H9 (cell line): ENCODE data around the gene IL1R2. TPM values are rescaled to one million over a fixed set of nuclear protein-coding genes. Genes with fewer than 3 reads are reported as not detected.
A peak's percentile ranks its signal among the peaks of the same experiment; 100 is the strongest.

ENCODE experiments used
- DNase-seq: peaks from one replicate; pipeline ENCODE4 v3.0.0-alpha.2; 2017
- H2AFZ ChIP-seq: one replicate; pipeline ENCODE4 v1.6.1; 2013; ENCODE audit warnings: mild to moderate bottlenecking, low read length, control low read depth, moderate library complexity
- H2AK5ac ChIP-seq: 2 replicates; pipeline ENCODE4 v1.6.1; 2013; ENCODE audit warnings: low read length, control low read depth, mixed read lengths; ENCODE audit not compliant: insufficient read length
- H2BK120ac ChIP-seq: one replicate; pipeline ENCODE4 v1.6.1; 2013; ENCODE audit warnings: low read depth, mild to moderate bottlenecking, low read length, control low read depth, inconsistent platforms; ENCODE audit not compliant: poor library complexity, severe bottlenecking
- H2BK12ac ChIP-seq: 2 replicates; pipeline ENCODE4 v1.6.1; 2013; ENCODE audit warnings: low read length, control low read depth, mixed read lengths, low read depth; ENCODE audit not compliant: insufficient read length
- H2BK15ac ChIP-seq: 2 replicates; pipeline ENCODE4 v1.6.1; 2013; ENCODE audit warnings: low read depth, low read length, control low read depth
- H2BK20ac ChIP-seq: one replicate; pipeline ENCODE4 v1.6.1; 2013; ENCODE audit warnings: low read depth, mild to moderate bottlenecking, low read length, control low read depth, inconsistent platforms; ENCODE audit not compliant: poor library complexity, severe bottlenecking
- H2BK5ac ChIP-seq: 2 replicates; pipeline ENCODE4 v1.6.1; 2013; ENCODE audit warnings: low read length, control low read depth, mixed read lengths; ENCODE audit not compliant: insufficient read length
- H3K14ac ChIP-seq: 2 replicates; pipeline ENCODE4 v1.6.1; 2013; ENCODE audit warnings: low read length, control low read depth; ENCODE audit not compliant: insufficient read depth
- H3K18ac ChIP-seq: 2 replicates; pipeline ENCODE4 v1.6.1; 2013; ENCODE audit warnings: low read depth, mild to moderate bottlenecking, mixed read lengths, low read length, control low read depth; ENCODE audit not compliant: insufficient read length
- H3K23ac ChIP-seq: 2 replicates; pipeline ENCODE4 v1.6.1; 2013; ENCODE audit warnings: low read length, control low read depth, mixed read lengths, low read depth; ENCODE audit not compliant: insufficient read length
- H3K23me2 ChIP-seq: 2 replicates; pipeline ENCODE4 v1.6.1; 2013; ENCODE audit warnings: low read depth, mild to moderate bottlenecking, mixed read lengths, low read length, control low read depth; ENCODE audit not compliant: insufficient read length, poor library complexity, severe bottlenecking
- H3K27ac ChIP-seq: 2 replicates; pipeline ENCODE4 v1.5.1; 2013; ENCODE audit warnings: low read length, control low read depth, mixed read lengths, low read depth; ENCODE audit not compliant: insufficient read length
- H3K27me3 ChIP-seq: 2 replicates; pipeline ENCODE4 v1.6.1; 2013; ENCODE audit warnings: low read length, control low read depth, inconsistent platforms; ENCODE audit not compliant: insufficient read depth
- H3K4ac ChIP-seq: 2 replicates; pipeline ENCODE4 v1.6.1; 2013; ENCODE audit warnings: low read depth, mild to moderate bottlenecking, control low read depth, inconsistent platforms, low read length, moderate library complexity
- H3K4me1 ChIP-seq: 2 replicates; pipeline ENCODE4 v1.6.1; 2013; ENCODE audit warnings: low read length, control low read depth, inconsistent platforms; ENCODE audit not compliant: insufficient read depth
- H3K4me2 ChIP-seq: 2 replicates; pipeline ENCODE4 v1.6.1; 2013; ENCODE audit warnings: low read length, control low read depth, mixed read lengths; ENCODE audit not compliant: insufficient read length, insufficient read depth
- H3K56ac ChIP-seq: 2 replicates; pipeline ENCODE4 v1.6.1; 2013; ENCODE audit warnings: low read depth, mild to moderate bottlenecking, mixed read lengths, low read length, control low read depth; ENCODE audit not compliant: insufficient read length
- H3K79me1 ChIP-seq: 2 replicates; pipeline ENCODE4 v1.6.1; 2013; ENCODE audit warnings: low read depth, mild to moderate bottlenecking, moderate library complexity, low read length, control low read depth, inconsistent platforms; ENCODE audit not compliant: insufficient read depth, poor library complexity, severe bottlenecking
- H3K79me2 ChIP-seq: 2 replicates; pipeline ENCODE4 v1.6.1; 2013; ENCODE audit warnings: low read length, control low read depth, inconsistent platforms; ENCODE audit not compliant: insufficient read depth
- H3K9ac ChIP-seq: 2 replicates; pipeline ENCODE4 v1.6.1; 2013; ENCODE audit warnings: low read length, control low read depth, mixed read lengths; ENCODE audit not compliant: insufficient read length; ENCODE audit errors: extremely low read depth
- H3K9me3 ChIP-seq: one replicate; pipeline ENCODE4 v1.6.1; 2013; ENCODE audit warnings: low read depth, low read length, inconsistent platforms; ENCODE audit not compliant: control insufficient read depth
- H3T11ph ChIP-seq: one replicate; pipeline ENCODE4 v1.6.1; 2013; ENCODE audit warnings: mild to moderate bottlenecking, low read length, control low read depth, inconsistent platforms
- H4K20me1 ChIP-seq: one replicate; pipeline ENCODE4 v1.6.1; 2013; ENCODE audit not compliant: control insufficient read depth, insufficient read length, insufficient read depth
- H4K5ac ChIP-seq: 2 replicates; pipeline ENCODE4 v1.6.1; 2013; ENCODE audit warnings: low read depth, mild to moderate bottlenecking, mixed read lengths, low read length, control low read depth; ENCODE audit not compliant: insufficient read length
- H4K8ac ChIP-seq: replicated peaks from 2 replicates; pipeline ENCODE4 v1.6.1; 2013; ENCODE audit warnings: low read length, control low read depth, mixed read lengths, low read depth; ENCODE audit not compliant: insufficient read length
- H4K91ac ChIP-seq: 2 replicates; pipeline ENCODE4 v1.6.1; 2013; ENCODE audit warnings: low read depth, mild to moderate bottlenecking, moderate library complexity, mixed read lengths, low read length, control low read depth; ENCODE audit not compliant: insufficient read length
- H3K27ac Mint-ChIP-seq, 3 experiments: 2 replicates in 2 of 3; 3 replicates in 1 of 3; pipeline ENCODE4 v1.8.0; 2020 to 2021; ENCODE audit warnings: mixed read lengths in 3 of 3, mild to moderate bottlenecking in 1 of 3, moderate library complexity in 1 of 3
- H3K27me3 Mint-ChIP-seq: 2 replicates; pipeline ENCODE4 v1.8.0; 2021; ENCODE audit warnings: low read depth, mild to moderate bottlenecking, moderate library complexity, mixed read lengths
- H3K36me3 Mint-ChIP-seq, 3 experiments: 2 replicates in 2 of 3; 3 replicates in 1 of 3; pipeline ENCODE4 v1.8.0; 2020 to 2021; ENCODE audit warnings: low read depth in 3 of 3, mixed read lengths in 3 of 3; ENCODE audit not compliant: insufficient read depth in 1 of 3
- H3K4me1 Mint-ChIP-seq, 2 experiments: 2 replicates each; pipeline ENCODE4 v1.8.0; 2020; ENCODE audit warnings: mixed read lengths in 2 of 2
- H3K4me3 Mint-ChIP-seq, 2 experiments: 2 replicates in 1 of 2; 3 replicates in 1 of 2; pipeline ENCODE4 v1.8.0; 2020 to 2021; ENCODE audit warnings: mild to moderate bottlenecking in 2 of 2, mixed read lengths in 2 of 2, moderate library complexity in 1 of 2
- H3K9me3 Mint-ChIP-seq, 2 experiments: 2 replicates in 1 of 2; 3 replicates in 1 of 2; pipeline ENCODE4 v1.8.0; 2020; ENCODE audit warnings: mild to moderate bottlenecking in 2 of 2, mixed read lengths in 2 of 2, moderate library complexity in 1 of 2
- WGBS: extraction: QIAGEN DNeasy Blood & Tissue Kit; methylation state at CpG from one replicate; pipeline ENCODE4 v1.1.7; 2013; ENCODE audit warnings: missing lambda C conversion rate, low lambda C conversion rate, mixed read lengths; ENCODE audit not compliant: insufficient read length; ENCODE audit errors: extremely low coverage; 5-methylcytosine and 5-hydroxymethylcytosine counted together
- total RNA-seq: library from RNA; stranded (reverse); gene quantifications from 2 replicates; pipeline ENCODE4 v1.2.1, GENCODE V29; 2021
- TF ChIP-seq, protein P1 (sequence below): fragments of 200-600 bp; sonication (generic); conservative IDR thresholded peaks from 3 replicates; pipeline ENCODE4 v1.8.0; 2021; ENCODE audit warnings: antibody characterized with exemption, mild to moderate bottlenecking

IL1R2 gene
- total RNA-seq, 1 experiment from 2014 or later: not detected

DNA sequence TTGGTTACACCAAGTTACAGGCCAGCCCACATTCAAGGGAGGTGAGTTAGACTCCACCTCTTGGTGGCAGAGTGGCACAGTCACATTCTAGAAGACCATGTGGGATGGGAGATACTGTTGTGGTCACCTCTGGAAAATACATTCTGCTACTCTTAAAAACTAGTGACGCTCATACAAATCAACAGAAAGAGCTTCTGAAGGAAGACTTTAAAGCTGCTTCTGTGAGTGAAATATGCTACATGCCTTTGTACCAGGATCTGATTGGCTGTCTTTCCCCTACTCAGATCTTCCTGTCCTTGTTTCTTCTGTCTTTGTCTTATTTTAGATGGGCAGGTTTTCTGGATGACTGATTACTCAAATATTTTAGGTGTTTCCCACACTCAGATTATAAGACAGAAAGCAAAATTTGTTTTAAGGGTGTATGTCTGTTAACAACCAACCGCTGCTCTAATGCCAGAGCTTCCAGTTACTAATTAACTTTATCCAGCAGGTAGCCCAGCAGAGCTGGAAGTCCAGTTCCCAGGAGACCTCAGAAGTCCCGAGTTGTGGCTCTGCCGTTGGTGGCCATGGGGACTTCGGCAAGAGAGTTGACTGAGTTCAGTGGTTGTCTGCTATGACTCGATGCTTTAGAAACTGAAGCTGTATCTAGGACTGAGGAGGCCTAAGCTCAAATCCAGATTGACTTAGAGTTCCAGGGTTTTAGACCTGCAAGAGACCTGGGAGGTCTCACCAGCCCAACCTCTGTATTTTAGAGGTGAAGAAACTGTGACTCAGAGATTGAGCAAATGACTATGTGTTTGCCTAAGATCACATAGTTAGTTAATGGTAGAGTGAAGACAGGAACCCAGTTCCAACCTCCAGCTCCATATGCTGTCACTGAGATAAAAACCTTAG is 7.4 kb downstream of the IL1R2 start:
- H4K5ac ChIP-seq: no peak overlapping the region
- no peak overlapping the region for H2BK12ac ChIP-seq
- H3K79me1 ChIP-seq: no peaks in the 10 kb centered on the region
- H3K9ac ChIP-seq: no peak overlapping the region
- no peak overlapping the region for H2BK5ac ChIP-seq
- H3K56ac ChIP-seq: no peak overlapping the region
- H3K18ac ChIP-seq: no peak overlapping the region
- no peak overlapping the region for H3K27ac ChIP-seq
- H2AFZ ChIP-seq: no peak overlapping the region
- WGBS: no CpG with 5 or more reads among the region's 6 CpGs
- no peak overlapping the region for H2BK20ac ChIP-seq
- H3K9me3 Mint-ChIP-seq: no peaks in the 10 kb centered on the region
- H3K4me2 ChIP-seq: no peak overlapping the region
- H4K91ac ChIP-seq: no peak overlapping the region
- no peak overlapping the region for H2BK120ac ChIP-seq
- no peaks in the 10 kb centered on the region for H3K27me3 ChIP-seq
- H3K27ac Mint-ChIP-seq: no peak overlapping the region
- H3K14ac ChIP-seq: no peak overlapping the region
- H3K4me1 ChIP-seq: no peaks in the 10 kb centered on the region
- no peak overlapping the region for H3K4ac ChIP-seq
- H3K23ac ChIP-seq: no peak overlapping the region
- H3T11ph ChIP-seq: no peak overlapping the region
- no peaks in the 10 kb centered on the region for H4K20me1 ChIP-seq
- H3K23me2 ChIP-seq: no peaks in the 10 kb centered on the region
- H2BK15ac ChIP-seq: no peak overlapping the region
- H3K4me1 Mint-ChIP-seq: no peaks in the 10 kb centered on the region; a peak in 1 of 4 replicates
- H3K79me2 ChIP-seq: no peaks in the 10 kb centered on the region
- no peak overlapping the region for H4K8ac ChIP-seq
- H3K36me3 Mint-ChIP-seq: no peaks in the 10 kb centered on the region
- H3K4me3 Mint-ChIP-seq: no peak overlapping the region
- no peak for DNase-seq
- no peak overlapping the region for H2AK5ac ChIP-seq
- no peaks in the 10 kb centered on the region for H3K9me3 ChIP-seq
- H3K27me3 Mint-ChIP-seq: peaks cover 3% of the 10 kb centered on the region
- TF ChIP-seq, protein P1, sequence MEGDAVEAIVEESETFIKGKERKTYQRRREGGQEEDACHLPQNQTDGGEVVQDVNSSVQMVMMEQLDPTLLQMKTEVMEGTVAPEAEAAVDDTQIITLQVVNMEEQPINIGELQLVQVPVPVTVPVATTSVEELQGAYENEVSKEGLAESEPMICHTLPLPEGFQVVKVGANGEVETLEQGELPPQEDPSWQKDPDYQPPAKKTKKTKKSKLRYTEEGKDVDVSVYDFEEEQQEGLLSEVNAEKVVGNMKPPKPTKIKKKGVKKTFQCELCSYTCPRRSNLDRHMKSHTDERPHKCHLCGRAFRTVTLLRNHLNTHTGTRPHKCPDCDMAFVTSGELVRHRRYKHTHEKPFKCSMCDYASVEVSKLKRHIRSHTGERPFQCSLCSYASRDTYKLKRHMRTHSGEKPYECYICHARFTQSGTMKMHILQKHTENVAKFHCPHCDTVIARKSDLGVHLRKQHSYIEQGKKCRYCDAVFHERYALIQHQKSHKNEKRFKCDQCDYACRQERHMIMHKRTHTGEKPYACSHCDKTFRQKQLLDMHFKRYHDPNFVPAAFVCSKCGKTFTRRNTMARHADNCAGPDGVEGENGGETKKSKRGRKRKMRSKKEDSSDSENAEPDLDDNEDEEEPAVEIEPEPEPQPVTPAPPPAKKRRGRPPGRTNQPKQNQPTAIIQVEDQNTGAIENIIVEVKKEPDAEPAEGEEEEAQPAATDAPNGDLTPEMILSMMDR: peak; percentile 17; the same call in 1 of the 3 replicates
